NOMO-1 treated with DMSO at 0.1 percent for 48 hours (cell line): ENCODE data around the gene STK17B.
"Not testable (repeated sequence)": the region's sequence is repeated elsewhere in the genome, so short reads cannot be mapped to it uniquely, and the experiment has no call there.

Experiments
- DNase-seq: peaks from one replicate; lab custom pipeline; 2025; ENCODE audit not compliant: unreplicated experiment; lab: John Stamatoyannopoulos, UW

STK17B gene

DNA sequence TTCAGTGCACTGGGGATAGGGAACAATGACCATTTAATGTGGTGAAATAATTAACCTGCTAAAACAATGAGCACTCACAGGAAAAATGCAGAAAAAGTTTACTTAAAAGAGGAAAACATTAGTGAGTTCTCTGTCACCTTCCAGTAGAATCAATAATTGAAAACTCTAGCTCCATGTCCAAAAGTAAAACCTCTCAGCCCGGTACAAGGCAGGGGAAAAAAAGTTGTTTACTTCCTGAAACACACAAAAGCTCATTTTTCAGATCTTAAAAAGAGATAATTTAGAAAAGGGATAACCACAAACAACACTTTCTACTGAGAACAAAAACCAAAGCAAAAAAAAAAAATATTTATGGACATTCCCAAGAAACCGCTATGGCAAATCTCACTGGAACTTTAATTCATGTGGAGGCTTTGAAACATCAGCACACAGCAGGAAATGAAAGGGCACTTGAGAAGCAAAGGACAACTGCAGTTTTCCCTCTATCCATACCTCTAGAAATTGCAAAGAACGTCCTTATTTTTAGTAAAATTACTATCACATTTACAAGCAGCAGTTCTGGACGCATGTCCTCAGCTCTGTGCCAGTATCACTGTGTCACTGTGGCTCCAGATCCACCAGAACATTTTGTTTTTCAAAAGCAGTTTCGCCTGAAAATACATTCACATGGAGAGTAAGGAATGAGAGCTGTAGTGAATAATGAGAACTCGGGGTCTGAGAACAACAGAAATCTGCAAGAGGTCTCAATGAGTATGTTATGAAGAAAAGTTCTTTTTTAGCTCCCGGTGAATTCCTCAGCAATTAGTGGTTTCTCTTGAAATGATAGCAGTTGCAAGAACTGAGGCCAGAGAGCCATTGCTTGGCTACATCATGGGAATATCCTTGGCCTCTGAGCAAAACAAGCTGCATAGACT lies 58.1 kb downstream of the STK17B start:
- peak; percentile 6 for DNase-seq

DNA sequence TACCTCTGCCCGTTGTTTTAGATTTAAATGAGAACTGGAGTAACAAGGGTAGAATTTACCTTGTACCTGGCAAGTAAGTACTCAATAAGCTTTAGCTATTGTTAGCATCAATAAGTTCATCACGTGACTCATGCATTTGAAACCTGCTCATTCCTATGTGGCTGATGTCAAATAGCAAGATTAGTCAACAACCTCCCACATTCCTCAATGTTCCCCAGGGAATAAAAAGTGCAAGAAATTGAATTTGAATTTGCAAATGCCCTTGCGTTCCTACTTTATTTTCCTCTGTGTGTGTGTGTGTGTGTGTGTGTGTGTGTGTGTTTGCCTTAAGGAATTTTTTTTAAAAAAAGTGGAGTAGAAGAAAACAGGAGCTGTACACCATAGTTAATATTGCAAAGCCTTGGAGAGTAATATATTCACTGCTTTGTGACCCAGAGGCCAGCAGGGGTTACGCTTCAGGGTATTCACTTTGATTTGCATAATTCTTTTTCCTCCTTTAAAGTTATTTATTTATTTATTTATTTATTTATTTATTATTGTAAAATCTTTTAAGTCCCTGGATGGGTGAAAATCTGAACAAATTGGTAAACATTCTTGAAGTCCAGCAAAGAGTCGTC lies 58.9 kb downstream of the STK17B start:
- DNase-seq: no peak

DNA sequence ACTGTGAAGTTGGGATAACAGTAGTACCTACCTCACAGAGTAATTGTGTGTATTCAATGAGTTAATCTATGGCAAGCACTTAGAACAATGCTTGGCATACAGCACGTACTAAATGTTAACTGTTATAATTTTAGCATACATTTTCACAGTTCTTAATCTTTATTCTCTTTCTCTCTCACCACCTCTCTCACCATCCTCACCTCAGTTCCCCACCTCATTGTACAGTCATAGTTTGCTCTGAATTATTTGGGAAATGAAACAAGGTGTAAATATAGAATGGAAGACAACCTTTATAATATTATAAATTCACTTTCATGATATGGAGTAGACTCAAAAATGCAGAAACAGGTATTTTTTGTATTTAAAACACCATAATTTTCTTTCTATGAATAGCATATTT lies 62.8 kb downstream of the STK17B start:
- no peak for DNase-seq

DNA sequence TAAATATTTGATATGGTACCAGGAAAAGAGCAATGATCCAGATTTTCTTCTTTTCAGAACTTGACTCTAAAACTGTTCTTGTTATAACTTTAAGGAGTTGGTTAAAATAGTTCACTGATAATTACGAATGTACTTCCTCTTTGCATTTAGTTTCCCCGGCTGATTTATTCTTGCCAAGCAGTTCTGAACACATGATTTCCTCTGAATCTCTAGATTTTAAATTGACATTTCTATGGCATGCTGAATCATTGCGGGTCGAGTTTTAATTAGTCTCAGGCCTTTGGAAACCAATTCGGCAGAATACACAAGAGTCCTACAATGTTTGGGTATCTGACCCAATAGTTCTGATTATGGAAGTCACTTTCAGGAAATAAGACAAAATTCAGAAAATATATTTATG lies 65.4 kb downstream of the STK17B start:
- peak; percentile 92 for DNase-seq

DNA sequence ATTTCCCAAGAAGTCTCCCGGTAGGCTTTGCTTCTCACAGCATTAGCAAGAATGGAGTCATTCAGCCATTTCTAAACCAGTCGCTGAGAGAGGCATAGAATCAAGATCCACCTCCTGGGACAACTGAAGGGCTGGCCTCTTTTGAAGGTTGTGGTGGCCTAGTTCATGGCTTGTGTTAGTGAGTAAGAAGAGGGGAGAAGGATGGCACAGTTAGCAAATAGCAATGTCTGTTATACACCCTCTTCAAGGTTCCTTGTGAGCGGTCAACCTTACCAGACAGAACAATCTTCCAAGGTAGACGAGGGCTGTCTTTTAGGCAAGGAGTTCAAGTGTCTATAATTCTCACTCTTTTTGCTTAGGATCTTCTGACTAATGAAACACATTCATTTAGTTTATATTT lies 67.3 kb downstream of the STK17B start:
- no peak for DNase-seq

DNA sequence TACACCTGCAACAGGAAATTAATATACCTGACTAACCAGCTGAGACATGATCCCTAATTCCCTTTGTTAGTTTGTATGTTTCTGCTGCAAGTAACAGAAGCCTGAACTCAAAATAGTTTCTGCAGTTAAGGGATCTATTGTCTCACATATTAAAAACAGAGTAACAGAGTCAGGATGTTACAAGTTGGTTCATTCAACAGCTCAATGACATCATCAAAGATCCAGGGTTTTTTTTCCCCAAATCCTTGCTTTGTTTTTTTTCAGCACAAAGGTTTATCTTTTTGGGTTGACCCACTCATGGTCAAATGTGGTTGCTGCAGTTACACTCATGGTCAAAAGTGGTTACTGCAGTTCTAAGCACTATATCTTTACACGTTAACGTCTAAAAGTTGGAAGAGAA lies 67.8 kb downstream of the STK17B start:
- no peak for DNase-seq

DNA sequence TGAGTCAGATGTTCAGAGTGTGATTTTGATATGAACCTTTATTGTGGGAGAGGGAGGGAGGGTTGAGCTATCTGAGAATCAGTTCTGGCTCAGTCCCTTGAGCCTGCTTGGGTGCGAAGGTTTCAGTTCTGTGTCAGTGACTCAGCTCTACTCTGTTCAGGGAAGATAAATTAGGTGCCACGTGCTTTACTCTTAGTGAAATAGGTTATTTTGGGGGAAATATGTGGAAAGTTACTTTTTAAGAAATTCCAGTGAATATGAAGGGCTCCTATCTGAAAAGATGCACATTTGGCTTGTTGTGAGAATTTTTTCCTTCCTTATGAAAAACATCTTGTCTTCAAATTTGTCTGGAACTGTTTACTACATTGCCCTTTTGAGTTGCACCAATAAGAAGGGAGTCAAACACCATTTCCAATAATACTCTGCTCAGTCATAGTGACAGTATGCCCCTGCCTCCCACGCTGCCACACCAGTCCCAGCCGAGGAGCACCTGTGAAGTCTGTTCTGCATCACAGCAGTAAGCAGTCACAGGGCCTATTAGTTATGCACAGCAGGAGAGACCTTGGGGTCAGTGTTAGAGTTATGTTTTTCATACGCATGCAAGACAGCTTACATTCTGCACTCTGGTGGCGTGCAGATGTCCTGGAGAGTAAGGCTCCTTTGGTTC lies 69.9 kb downstream of the STK17B start:
- DNase-seq: peak; percentile 69

DNA sequence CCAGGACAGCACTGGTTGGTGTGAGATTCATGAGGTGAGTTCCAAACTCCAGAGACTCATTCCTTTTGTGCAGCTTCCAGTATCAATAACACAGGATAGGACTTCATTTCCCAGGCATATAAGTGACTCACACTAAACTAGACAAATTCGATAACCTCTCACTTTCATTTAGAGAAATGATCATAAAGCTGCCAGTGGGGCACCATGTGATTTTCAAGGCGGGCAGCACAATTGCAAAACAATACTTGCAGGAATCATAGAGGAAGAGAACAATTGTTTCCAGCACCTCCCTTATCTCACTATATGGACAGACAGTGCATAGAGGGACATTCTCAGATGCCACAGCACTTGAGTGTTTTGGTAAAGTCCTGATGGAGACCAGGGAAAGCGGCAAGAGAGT lies 71.5 kb downstream of the STK17B start:
- peak; percentile 48 for DNase-seq

DNA sequence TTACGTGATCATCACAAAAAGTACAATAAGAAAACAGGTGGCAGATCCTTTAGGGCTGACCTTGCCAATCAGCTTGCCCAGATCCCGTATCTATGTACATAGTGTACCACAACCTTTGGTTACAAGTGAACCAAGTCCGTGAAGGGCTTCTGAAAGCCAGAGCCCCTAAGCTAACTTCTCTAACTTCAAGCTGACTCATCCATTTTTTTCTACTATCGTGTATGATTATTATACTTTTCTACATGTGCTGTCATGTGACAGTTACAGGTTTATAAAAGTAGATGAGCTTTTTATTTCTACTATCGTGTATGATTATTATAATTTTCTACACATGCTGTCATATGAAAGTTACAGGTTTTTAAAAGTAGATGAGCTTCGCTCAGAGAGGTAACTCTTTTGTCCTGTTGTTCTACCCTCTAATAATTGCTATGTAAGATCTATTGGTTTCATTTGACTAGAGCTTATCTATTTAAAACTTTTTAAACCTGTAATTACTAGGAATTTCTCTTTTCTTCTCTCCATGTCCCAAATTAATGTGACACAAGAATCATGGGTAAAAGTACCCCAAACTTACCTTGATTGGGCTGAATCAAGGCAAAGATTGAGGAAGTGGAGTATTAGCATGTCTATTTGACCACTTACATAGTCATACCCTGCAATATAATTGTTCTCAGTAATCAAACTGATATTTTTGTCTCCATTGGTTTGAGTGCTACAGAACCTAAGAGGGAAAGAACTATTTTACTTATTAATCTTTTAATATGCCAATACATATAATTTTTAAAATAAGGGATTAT lies 73.3 kb downstream of the STK17B start:
- no peak for DNase-seq

DNA sequence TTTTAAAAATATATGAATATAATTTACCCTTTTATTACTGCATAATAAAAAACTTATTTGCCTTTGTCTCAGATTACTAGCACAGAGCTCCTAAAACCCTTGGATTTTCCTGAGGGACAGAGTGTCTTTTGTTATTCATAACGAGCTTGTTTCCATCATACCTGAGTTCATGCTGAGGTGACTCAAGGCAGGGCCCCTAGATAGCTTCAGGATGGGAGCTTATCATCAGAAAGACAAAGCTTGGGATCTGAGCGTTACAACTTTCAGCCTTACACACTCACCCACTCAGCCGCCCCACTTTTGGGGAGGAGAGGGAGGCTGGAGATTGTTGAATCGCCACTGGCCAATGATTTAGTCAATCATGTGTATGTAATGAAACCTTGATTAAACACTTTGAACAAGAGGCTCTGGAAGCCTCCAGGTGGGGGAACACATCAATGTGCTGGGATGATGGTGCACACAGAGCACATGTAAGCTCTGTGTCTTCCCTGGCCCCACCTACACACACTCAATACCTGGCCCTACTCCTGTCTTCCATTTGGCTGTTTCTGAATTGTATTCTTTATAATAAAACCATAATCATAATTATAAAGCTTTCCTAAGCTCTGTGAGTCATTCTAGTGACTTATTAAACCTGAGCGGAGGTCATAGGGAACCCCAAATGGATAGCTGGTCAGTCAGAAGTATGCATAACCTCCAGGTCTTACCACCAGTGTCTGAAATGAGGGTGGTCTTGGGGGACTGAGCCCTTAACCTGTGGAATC lies 74.2 kb downstream of the STK17B start:
- no peak for DNase-seq

DNA sequence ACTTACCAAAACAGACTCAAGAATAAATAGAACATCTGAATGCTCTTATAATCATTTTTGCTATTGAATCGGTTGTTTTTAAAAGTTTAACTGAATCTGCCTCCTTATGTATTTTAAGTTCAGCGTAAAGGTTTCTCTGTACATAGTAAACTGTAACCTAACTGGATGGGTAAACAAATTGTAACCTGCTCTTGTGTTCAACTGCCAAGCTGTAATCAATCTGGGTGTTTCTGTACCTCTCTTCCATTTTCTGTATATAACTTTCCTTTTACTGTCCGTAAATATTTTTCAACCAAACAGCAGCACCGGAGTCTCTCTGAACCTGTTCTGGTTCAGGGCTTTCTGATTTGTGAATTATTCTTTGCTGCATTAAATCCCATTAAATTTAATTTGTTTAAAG lies 75.1 kb downstream of the STK17B start:
- no peak for DNase-seq

DNA sequence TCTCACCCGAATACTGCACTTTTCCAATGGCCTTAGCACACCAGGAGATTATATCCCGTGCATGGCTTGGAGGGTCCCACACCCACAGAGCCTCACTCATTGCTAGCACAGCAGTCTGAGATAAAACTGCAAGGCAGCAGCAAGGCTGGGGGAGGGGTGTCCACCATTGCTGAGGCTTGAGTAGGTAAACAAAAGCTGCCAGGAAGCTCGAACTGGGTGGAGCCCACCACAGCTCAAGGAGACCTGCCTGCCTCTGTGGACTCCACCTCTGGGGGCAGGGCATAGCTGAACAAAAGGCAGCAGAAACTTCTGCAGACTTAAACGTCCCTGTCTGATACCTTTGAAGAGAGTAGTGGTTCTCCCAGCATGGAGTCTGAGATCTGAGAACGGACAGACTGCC lies 81.9 kb downstream of the STK17B start:
- DNase-seq: not testable (repeated sequence)

DNA sequence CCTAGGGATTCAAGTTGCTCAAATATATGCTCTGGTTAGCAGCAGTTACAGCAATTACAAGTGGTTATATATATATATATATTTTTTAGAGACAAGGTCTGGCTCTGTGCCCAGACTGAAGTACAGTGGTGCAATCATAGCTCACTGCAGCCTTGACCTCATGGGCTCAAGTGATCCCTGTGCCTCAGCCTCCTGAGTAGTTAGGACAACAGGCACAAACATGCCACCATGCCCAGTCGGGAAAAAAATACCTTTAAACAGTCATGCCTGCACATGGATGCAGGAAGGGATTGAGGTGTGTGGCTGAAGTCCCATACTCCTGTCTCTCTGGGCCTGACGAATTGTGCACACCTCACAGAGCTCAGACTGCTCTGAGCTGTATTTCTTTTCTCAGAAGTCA lies 83.2 kb downstream of the STK17B start:
- DNase-seq: peak; percentile 2

DNA sequence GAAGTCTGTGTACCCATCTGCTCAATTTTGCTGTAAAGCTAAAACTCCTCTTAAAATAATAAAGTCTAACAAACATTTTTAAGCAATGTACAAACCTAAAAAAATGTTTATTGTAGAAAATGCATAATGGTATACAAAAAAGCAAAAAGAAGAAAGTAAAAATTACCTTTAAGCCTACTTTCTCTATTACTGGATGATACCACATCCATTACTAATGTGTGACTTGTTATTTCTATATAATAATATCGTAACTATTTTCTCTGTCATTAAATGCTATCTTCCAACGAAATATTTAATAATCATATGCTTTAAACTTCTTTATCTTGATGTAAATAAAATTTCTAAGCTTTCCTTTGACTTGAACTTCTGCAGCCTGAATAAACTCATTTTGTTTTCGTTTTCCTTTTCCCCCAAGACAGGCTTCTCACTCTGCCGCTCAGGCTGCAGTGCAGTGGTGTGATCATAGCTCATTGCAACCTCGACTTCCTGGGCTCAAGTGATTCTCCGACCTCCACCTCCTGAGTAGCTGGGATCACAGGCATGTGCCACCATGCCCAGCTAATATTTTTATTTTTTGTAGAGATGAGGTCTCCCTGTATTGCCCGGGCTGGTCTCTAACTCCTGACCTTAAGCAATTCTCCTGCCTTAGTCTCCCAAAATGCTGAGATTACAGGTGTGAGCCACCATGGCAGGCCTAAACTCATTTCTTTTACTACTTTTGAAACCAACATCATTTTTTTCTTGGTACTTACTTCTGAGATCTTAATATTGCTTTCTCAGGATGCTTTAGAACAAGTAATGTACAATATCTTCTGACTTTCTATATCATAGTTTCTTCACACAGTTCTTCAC lies 84.6 kb downstream of the STK17B start:
- DNase-seq: no peak

DNA sequence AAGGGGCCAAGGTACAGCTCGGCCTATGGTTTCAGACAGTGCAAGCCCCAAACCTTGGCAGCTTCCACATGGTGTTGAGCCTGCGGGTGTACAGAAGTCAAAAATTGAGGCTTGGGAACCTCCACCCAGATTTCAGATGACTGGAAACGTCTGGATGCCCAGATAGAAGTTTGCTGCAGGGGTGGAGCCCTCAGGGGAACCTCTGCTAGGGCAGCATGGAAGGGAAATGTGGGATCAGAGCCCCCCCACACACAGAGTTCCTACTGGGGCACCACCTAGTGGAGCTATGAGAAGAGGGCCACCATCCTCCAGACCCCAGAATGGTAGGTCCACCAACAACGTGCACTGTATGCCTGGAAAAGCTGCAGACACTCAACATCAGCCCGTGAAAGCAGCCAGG lies 87.8 kb downstream of the STK17B start:
- DNase-seq: no peak
